ENCODE results near the gene YWHAQ. TPM values are rescaled to one million over a fixed set of nuclear protein-coding genes. Genes with fewer than 3 reads are reported as not detected.
"Not testable (repeated sequence)": the region's sequence is repeated elsewhere in the genome, so short reads cannot be mapped to it uniquely, and the experiment has no call there.

Gene YWHAQ
- total RNA-seq, 1 donor: 562 TPM

GRCh38 chr2:9629222-9630116 is 1.3 kb downstream of the YWHAQ start:
- DNase-seq (ENCODE audit: low read depth): peak; percentile 67
- TF ChIP-seq, protein P1, sequence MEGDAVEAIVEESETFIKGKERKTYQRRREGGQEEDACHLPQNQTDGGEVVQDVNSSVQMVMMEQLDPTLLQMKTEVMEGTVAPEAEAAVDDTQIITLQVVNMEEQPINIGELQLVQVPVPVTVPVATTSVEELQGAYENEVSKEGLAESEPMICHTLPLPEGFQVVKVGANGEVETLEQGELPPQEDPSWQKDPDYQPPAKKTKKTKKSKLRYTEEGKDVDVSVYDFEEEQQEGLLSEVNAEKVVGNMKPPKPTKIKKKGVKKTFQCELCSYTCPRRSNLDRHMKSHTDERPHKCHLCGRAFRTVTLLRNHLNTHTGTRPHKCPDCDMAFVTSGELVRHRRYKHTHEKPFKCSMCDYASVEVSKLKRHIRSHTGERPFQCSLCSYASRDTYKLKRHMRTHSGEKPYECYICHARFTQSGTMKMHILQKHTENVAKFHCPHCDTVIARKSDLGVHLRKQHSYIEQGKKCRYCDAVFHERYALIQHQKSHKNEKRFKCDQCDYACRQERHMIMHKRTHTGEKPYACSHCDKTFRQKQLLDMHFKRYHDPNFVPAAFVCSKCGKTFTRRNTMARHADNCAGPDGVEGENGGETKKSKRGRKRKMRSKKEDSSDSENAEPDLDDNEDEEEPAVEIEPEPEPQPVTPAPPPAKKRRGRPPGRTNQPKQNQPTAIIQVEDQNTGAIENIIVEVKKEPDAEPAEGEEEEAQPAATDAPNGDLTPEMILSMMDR (IDR thresholded peaks at IDR 0.05; ENCODE audit: insufficient read depth, low read length): no peak
- peak overlapping the region; percentile 99 for H3K4me3 ChIP-seq (ENCODE audit: low read depth, low read length)

DNA sequence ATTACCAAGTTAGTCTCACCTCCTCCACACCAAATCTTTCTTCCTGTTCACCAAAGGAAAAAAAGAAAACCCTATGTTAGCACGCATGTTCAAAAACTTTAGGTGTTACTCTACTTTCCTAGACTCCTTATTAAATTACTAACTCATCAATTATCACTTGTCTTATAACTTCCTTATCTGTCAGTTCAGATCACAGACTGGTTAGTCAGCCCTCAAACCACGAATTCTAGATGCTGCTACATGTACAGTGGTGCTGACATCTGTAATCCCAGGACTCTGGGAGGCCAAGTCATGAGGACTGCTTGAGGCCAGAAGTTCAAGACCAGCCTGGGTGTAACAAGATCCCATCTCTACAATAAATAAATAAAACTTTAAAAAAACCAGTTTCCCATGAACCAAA is 3.5 kb downstream of the YWHAQ start:
- DNase-seq (ENCODE audit: low read depth): peak; percentile 40
- H3K4me3 ChIP-seq (ENCODE audit: low read depth, low read length): no peak overlapping the region

GRCh38 chr2:9623151-9623550 is 7.6 kb downstream of the YWHAQ start:
- TF ChIP-seq, protein P1 (IDR thresholded peaks at IDR 0.05; ENCODE audit: insufficient read depth, low read length): no peak
- no peak for DNase-seq (ENCODE audit: low read depth)
- H3K4me3 ChIP-seq (ENCODE audit: low read depth, low read length): no peak overlapping the region

More for the DNA sequence above, 3.5 kb downstream of the YWHAQ start:
- TF ChIP-seq, protein P1 (IDR thresholded peaks at IDR 0.05; ENCODE audit: insufficient read depth, low read length): no peak

- not testable (repeated sequence) for DNase-seq (ENCODE audit: low read depth); H3K4me3 ChIP-seq (ENCODE audit: low read depth, low read length)
Observed at GRCh38 chr2:9621655-9622054, 9.1 kb downstream of the YWHAQ start.

DNA sequence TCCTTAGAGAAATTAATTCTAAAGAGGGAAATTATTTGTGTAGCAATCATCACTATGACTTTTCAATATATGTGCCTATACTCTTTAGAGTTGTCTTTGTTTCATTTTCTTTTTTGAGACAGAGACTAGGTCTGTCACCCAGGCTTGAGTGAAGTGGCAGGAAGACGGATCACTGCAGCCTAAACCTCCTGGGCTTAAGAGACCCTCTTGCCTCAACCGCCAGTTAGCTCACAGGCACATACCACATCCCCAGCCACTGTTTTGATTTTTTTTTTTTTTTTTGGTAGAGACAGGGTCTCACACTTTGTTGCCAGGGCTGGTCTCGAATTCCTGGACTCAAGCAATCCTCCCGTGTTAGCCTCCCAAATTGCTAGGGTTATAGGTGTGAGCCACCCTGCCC is 12.4 kb downstream of the YWHAQ start:
- TF ChIP-seq, protein P1 (IDR thresholded peaks at IDR 0.05; ENCODE audit: insufficient read depth, low read length): no peak
- DNase-seq (ENCODE audit: low read depth): no peak
- H3K4me3 ChIP-seq (ENCODE audit: low read depth, low read length): no peak overlapping the region

- TF ChIP-seq, protein P1 (IDR thresholded peaks at IDR 0.05; ENCODE audit: insufficient read depth, low read length): no peak
- no peak overlapping the region for H3K4me3 ChIP-seq (ENCODE audit: low read depth, low read length)
- DNase-seq (ENCODE audit: low read depth): peak; percentile 68
Observed at GRCh38 chr2:9617749-9618148, 13.0 kb downstream of the YWHAQ start.

DNA sequence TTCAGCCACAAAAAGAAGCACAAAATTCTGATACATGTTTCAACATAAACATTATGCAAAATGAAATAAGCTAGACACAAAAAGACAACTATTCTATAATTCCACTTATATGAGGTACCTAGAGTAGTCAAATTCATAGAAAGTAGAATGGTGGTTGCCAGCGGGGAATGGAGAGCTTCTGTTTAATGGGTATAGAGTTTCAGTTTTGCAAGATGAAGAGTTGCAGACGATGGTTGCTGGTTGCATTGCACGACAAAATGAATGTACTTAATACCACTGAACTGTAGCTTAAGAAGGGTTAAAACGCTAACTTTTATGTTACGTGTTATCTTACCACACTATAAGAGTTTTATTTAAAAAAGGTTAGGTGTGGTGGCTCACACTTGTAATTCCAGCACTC is 13.5 kb downstream of the YWHAQ start:
- no peak for DNase-seq (ENCODE audit: low read depth)
- TF ChIP-seq, protein P1 (IDR thresholded peaks at IDR 0.05; ENCODE audit: insufficient read depth, low read length): no peak
- no peak overlapping the region for H3K4me3 ChIP-seq (ENCODE audit: low read depth, low read length)

Measured in fibroblast of the aortic adventitia (primary cell).